ENCODE measurements around the gene LRIG2. TPM values are rescaled to one million over a fixed set of nuclear protein-coding genes. Genes with fewer than 3 reads are reported as not detected.

The LRIG2 gene
- total and polyA plus RNA-seq, 2 donors (not counting 1 experiment from before 2014, with no cell fraction given) = 9.4 to 14.7 TPM

DNA sequence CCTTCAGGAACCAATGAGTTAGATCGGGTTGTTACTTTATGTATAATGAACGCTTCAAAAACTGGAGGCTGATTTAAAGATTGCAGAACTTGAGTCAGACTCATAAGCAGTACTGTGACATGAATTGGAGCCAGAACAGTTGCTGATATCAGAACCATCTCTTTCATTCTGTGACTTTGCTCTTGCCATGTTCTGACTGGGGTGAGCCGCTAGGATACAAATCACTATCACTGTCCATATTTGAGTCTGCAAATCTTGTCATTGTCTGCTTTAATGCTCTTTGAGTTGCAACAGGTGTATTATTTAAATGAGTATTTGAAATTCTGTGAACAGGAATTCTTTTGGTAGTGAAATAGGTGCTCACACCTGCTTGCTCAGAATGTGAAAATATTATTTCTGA is 52.5 kb downstream of the LRIG2 start:
- Histone ChIP-seq H4K20me1 (ENCODE audit: control insufficient read depth, extremely low read depth, insufficient read depth, low read length) (no peaks in the 10 kb centered on the region), H3K36me3 (ENCODE audit: control insufficient read depth, insufficient read depth, low read length) (peaks cover 5% of the 10 kb centered on the region), H3K9ac (ENCODE audit: insufficient read depth, low read length) (no peak overlapping the region), H3K4me2 (ENCODE audit: extremely low read depth, insufficient read depth, low read length) (no peak overlapping the region), H3K9me3 (ENCODE audit: control insufficient read depth, insufficient read depth, low read depth, low read length) (no peaks in the 10 kb centered on the region), H3K4me3 (replicated peaks in 1 of 4; ENCODE audit: control extremely low read depth in 1 of 4, insufficient read depth in 1 of 4, low read depth in 3 of 4, low read length in 4 of 4) (no peak overlapping the region), H3K79me2 (ENCODE audit: control insufficient read depth, insufficient read depth, low read length) (no peaks in the 10 kb centered on the region), H3K27ac (ENCODE audit: insufficient read depth, low read length) (no peak overlapping the region), H3K27me3 (ENCODE audit: control insufficient read depth, insufficient read depth, low read length) (no peaks in the 10 kb centered on the region), H3K4me1 (ENCODE audit: control insufficient read depth, extremely low read depth, insufficient read depth, low read length) (no peaks in the 10 kb centered on the region), H2AFZ (ENCODE audit: low read length) (no peak overlapping the region)
- DNase-seq (ENCODE audit: low read depth in 2 of 2) = no peak
- no peak for TF ChIP-seq EZH2 (IDR thresholded peaks at IDR 0.05; ENCODE audit: low read length, missing control alignments)
- TF ChIP-seq, protein P1, sequence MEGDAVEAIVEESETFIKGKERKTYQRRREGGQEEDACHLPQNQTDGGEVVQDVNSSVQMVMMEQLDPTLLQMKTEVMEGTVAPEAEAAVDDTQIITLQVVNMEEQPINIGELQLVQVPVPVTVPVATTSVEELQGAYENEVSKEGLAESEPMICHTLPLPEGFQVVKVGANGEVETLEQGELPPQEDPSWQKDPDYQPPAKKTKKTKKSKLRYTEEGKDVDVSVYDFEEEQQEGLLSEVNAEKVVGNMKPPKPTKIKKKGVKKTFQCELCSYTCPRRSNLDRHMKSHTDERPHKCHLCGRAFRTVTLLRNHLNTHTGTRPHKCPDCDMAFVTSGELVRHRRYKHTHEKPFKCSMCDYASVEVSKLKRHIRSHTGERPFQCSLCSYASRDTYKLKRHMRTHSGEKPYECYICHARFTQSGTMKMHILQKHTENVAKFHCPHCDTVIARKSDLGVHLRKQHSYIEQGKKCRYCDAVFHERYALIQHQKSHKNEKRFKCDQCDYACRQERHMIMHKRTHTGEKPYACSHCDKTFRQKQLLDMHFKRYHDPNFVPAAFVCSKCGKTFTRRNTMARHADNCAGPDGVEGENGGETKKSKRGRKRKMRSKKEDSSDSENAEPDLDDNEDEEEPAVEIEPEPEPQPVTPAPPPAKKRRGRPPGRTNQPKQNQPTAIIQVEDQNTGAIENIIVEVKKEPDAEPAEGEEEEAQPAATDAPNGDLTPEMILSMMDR (conservative IDR thresholded peaks at IDR 0.05 in 1 of 2, IDR thresholded peaks at IDR 0.05 in 1 of 2; ENCODE audit: low read depth in 1 of 2, low read length in 2 of 2) = no peak

DNA sequence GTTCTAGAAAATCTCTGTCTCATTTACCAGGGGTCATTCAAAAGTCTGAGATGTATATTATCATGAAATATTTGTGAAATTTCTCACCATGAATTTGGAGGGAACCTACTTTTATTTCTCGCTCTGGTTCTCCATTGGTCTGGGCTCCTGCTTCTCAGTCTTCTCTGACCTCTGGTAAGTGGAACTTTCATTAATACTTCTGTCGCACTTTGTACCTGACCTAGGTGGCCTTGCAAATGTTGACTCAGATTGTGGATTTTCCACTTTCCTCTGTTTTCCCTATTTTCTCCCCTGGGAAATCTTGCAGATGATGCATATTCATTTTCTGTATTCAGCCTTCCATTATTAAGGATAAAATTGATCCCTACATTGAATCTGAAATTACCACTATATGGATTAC is 53.2 kb downstream of the LRIG2 start:
- Histone ChIP-seq H4K20me1 (ENCODE audit: control insufficient read depth, extremely low read depth, insufficient read depth, low read length) (no peaks in the 10 kb centered on the region), H3K36me3 (ENCODE audit: control insufficient read depth, insufficient read depth, low read length) (peaks cover 5% of the 10 kb centered on the region), H3K9ac (ENCODE audit: insufficient read depth, low read length) (no peak overlapping the region), H3K4me3 (replicated peaks in 1 of 4; ENCODE audit: control extremely low read depth in 1 of 4, insufficient read depth in 1 of 4, low read depth in 3 of 4, low read length in 4 of 4) (no peak overlapping the region), H3K4me2 (ENCODE audit: extremely low read depth, insufficient read depth, low read length) (no peak overlapping the region), H3K79me2 (ENCODE audit: control insufficient read depth, insufficient read depth, low read length) (no peaks in the 10 kb centered on the region), H3K4me1 (ENCODE audit: control insufficient read depth, extremely low read depth, insufficient read depth, low read length) (no peaks in the 10 kb centered on the region), H3K9me3 (ENCODE audit: control insufficient read depth, insufficient read depth, low read depth, low read length) (no peaks in the 10 kb centered on the region), H2AFZ (ENCODE audit: low read length) (no peak overlapping the region), H3K27me3 (ENCODE audit: control insufficient read depth, insufficient read depth, low read length) (no peaks in the 10 kb centered on the region), H3K27ac (ENCODE audit: insufficient read depth, low read length) (no peak overlapping the region)
- no peak for DNase-seq (ENCODE audit: low read depth in 2 of 2)
- no peak for TF ChIP-seq EZH2 (IDR thresholded peaks at IDR 0.05; ENCODE audit: low read length, missing control alignments)
- TF ChIP-seq, protein P1 (conservative IDR thresholded peaks at IDR 0.05 in 1 of 2, IDR thresholded peaks at IDR 0.05 in 1 of 2; ENCODE audit: low read depth in 1 of 2, low read length in 2 of 2) = no peak

DNA sequence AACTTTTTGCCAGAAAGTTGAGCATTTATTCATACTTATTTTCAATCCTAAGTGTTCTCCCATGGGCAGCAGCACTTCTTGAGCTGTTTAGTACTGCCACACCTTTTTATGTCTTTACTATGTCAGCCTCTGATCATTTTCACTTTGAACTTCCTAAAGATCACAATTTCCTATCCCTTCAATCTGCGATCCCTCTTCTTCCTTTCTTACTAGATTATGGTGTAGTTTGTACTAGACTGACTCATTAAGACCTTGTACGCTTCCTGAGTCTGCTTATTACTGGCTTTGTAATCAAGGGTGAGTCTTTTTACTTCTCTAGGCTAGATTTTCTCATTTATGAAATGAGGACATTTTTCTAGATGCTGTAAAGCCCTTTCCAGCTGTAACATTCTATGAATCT is 55.1 kb downstream of the LRIG2 start:
- no peak for DNase-seq (ENCODE audit: low read depth in 2 of 2)
- no peaks in the 10 kb centered on the region for H3K9me3 ChIP-seq (ENCODE audit: control insufficient read depth, insufficient read depth, low read depth, low read length)
- peaks cover 4% of the 10 kb centered on the region for H3K36me3 ChIP-seq (ENCODE audit: control insufficient read depth, insufficient read depth, low read length)
- H4K20me1 ChIP-seq (ENCODE audit: control insufficient read depth, extremely low read depth, insufficient read depth, low read length) = no peaks in the 10 kb centered on the region
- H3K9ac ChIP-seq (ENCODE audit: insufficient read depth, low read length) = no peak overlapping the region
- no peaks in the 10 kb centered on the region for H3K27me3 ChIP-seq (ENCODE audit: control insufficient read depth, insufficient read depth, low read length)
- no peak overlapping the region for H3K4me2 ChIP-seq (ENCODE audit: extremely low read depth, insufficient read depth, low read length)
- H3K4me3 ChIP-seq (replicated peaks in 1 of 4; ENCODE audit: control extremely low read depth in 1 of 4, insufficient read depth in 1 of 4, low read depth in 3 of 4, low read length in 4 of 4) = no peak overlapping the region
- no peak overlapping the region for H3K27ac ChIP-seq (ENCODE audit: insufficient read depth, low read length)
- no peaks in the 10 kb centered on the region for H3K4me1 ChIP-seq (ENCODE audit: control insufficient read depth, extremely low read depth, insufficient read depth, low read length)
- no peak overlapping the region for H2AFZ ChIP-seq (ENCODE audit: low read length)
- H3K79me2 ChIP-seq (ENCODE audit: control insufficient read depth, insufficient read depth, low read length) = no peaks in the 10 kb centered on the region
- TF ChIP-seq, protein P1 (conservative IDR thresholded peaks at IDR 0.05 in 1 of 2, IDR thresholded peaks at IDR 0.05 in 1 of 2; ENCODE audit: low read depth in 1 of 2, low read length in 2 of 2) = no peak
- TF ChIP-seq EZH2 (IDR thresholded peaks at IDR 0.05; ENCODE audit: low read length, missing control alignments) = no peak
